ENCODE measurements around the gene CLEC4D. TPM values are rescaled to one million over a fixed set of nuclear protein-coding genes. Genes with fewer than 3 reads are reported as not detected.

The CLEC4D gene
- polyA plus RNA-seq, 2 of the 4 experiments (the other 2 are of a cell fraction), result not detected

DNA sequence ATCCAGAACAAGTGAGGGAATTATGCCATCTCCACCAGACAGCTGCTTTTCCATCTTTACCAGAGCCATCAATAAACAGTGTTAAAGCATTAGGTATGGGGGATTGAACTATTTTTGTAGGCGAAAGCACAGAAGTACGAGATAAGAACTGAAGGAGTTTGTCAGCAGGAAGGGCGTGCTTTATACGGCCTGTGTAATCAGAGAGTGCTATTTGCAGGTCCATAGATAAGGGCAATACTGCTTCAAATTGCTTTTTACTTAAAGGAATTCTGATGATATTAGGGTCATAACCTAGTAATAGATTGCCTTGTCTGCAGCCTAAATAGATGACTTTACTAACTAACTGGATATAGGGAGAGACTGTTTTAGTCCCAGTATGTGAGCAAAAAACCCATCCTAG, 47.7 kb downstream of the CLEC4D start:
- Histone ChIP-seq H3K4me3 (no peak overlapping the region), H3K27ac (no peak overlapping the region), H3K4me2 (no peak overlapping the region), H3K4me1 (no peaks in the 10 kb centered on the region), H3K9me3 (peaks cover 2% of the 10 kb centered on the region; the same call in 1 of the 3 replicates)
- ChIA-PET POLR2A (no interaction called here), CTCF (interaction anchor here (1.1 kb wide), 1 partner anchor 17 kb away, joined by 4 read pairs; no protein-coding TSS in a partner anchor)
- TF ChIP-seq MYC (IDR thresholded peaks at IDR 0.05; ENCODE audit: borderline replicate concordance, low read length) (no peak), BHLHE40 (IDR thresholded peaks at IDR 0.05; ENCODE audit: low read depth, low read length) (no peak), KDM1A (IDR thresholded peaks at IDR 0.05; ENCODE audit: low read depth) (no peak), JUN (IDR thresholded peaks at IDR 0.05) (no peak), MAZ (IDR thresholded peaks at IDR 0.05; ENCODE audit: borderline replicate concordance, low read depth, low read length) (no peak), FOXS1 (CRISPR knock-in tag; IDR thresholded peaks at IDR 0.05) (no peak), KDM5A (IDR thresholded peaks at IDR 0.05) (no peak), POLR2AphosphoS2 (conservative IDR thresholded peaks at IDR 0.05; ENCODE audit: low read length) (no peak), HDAC2 (IDR thresholded peaks at IDR 0.05) (no peak), RCOR1 (IDR thresholded peaks at IDR 0.05; ENCODE audit: low read depth, low read length) (no peak), ZSCAN20 (CRISPR knock-in tag; IDR thresholded peaks at IDR 0.05) (no peak), RNF2 (IDR thresholded peaks at IDR 0.05; ENCODE audit: borderline replicate concordance, low read depth) (no peak), EP300 (IDR thresholded peaks at IDR 0.05) (no peak), TFCP2L1 (CRISPR knock-in tag; IDR thresholded peaks at IDR 0.05) (no peak), HEYL (CRISPR knock-in tag; IDR thresholded peaks at IDR 0.05) (no peak)
- TF ChIP-seq, protein P1, sequence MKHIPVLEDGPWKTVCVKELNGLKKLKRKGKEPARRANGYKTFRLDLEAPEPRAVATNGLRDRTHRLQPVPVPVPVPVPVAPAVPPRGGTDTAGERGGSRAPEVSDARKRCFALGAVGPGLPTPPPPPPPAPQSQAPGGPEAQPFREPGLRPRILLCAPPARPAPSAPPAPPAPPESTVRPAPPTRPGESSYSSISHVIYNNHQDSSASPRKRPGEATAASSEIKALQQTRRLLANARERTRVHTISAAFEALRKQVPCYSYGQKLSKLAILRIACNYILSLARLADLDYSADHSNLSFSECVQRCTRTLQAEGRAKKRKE (CRISPR knock-in tag; IDR thresholded peaks at IDR 0.05; ENCODE audit: low read depth), result no peak
- TF ChIP-seq, protein P2, sequence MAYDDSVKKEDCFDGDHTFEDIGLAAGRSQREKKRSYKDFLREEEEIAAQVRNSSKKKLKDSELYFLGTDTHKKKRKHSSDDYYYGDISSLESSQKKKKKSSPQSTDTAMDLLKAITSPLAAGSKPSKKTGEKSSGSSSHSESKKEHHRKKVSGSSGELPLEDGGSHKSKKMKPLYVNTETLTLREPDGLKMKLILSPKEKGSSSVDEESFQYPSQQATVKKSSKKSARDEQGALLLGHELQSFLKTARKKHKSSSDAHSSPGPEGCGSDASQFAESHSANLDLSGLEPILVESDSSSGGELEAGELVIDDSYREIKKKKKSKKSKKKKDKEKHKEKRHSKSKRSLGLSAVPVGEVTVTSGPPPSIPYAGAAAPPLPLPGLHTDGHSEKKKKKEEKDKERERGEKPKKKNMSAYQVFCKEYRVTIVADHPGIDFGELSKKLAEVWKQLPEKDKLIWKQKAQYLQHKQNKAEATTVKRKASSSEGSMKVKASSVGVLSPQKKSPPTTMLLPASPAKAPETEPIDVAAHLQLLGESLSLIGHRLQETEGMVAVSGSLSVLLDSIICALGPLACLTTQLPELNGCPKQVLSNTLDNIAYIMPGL (CRISPR knock-in tag; IDR thresholded peaks at IDR 0.05; ENCODE audit: borderline replicate concordance), result no peak
- TF ChIP-seq, protein P3, sequence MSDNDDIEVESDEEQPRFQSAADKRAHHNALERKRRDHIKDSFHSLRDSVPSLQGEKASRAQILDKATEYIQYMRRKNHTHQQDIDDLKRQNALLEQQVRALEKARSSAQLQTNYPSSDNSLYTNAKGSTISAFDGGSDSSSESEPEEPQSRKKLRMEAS (IDR thresholded peaks at IDR 0.05), result no peak
- TF ChIP-seq, protein P4, sequence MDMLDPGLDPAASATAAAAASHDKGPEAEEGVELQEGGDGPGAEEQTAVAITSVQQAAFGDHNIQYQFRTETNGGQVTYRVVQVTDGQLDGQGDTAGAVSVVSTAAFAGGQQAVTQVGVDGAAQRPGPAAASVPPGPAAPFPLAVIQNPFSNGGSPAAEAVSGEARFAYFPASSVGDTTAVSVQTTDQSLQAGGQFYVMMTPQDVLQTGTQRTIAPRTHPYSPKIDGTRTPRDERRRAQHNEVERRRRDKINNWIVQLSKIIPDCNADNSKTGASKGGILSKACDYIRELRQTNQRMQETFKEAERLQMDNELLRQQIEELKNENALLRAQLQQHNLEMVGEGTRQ (IDR thresholded peaks at IDR 0.05), result no peak
- FAIRE-seq (no peak), DNase-seq (ENCODE audit: low read depth in 1 of 2, low spot score in 1 of 2) (no peak), ATAC-seq (no peak)
- 55% methylated on average over 4 of the region's 4 CpGs for WGBS (ENCODE audit: missing lambda C conversion rate)

DNA sequence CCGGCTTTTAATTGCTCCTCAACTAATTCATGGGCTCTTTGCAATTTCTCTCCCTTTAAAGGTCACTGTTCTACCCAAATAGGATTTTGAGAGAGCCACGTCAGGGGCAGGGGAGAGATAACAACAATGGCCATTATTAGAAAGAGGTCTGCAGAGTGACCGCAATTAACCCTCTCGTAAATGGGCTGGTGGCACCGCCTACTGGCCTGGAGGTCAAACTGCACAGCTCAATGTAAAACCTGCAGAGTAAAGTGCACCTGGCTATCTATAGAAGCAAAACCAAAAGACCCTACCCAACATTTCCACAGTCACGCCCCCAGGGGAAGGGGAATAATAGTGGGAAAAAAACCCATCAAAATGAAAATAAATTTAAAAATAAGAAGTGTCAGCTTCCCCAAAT, 49.0 kb downstream of the CLEC4D start:
- ATAC-seq (no peak; a peak in 1 of 6 replicates), FAIRE-seq (no peak), DNase-seq (ENCODE audit: low read depth in 1 of 2, low spot score in 1 of 2) (peak in 1 of 2 experiments; percentile 44)
- H3K4me2 ChIP-seq, result no peak overlapping the region
- no peak overlapping the region for H3K4me3 ChIP-seq
- WGBS (ENCODE audit: missing lambda C conversion rate), result 53% methylated on average over 6 of the region's 6 CpGs
- POLR2A ChIA-PET, result no interaction called here
- no peak overlapping the region for H3K27ac ChIP-seq
- H3K9me3 ChIP-seq, result peaks cover 2% of the 10 kb centered on the region; the same call in 1 of the 3 replicates
- H3K4me1 ChIP-seq, result no peaks in the 10 kb centered on the region
- CTCF ChIA-PET, result interaction anchor here (1.0 to 1.4 kb wide), 2 partner anchors 12 to 18 kb away, joined by 3 to 8 read pairs; no protein-coding TSS in a partner anchor
- TF ChIP-seq, protein P5, sequence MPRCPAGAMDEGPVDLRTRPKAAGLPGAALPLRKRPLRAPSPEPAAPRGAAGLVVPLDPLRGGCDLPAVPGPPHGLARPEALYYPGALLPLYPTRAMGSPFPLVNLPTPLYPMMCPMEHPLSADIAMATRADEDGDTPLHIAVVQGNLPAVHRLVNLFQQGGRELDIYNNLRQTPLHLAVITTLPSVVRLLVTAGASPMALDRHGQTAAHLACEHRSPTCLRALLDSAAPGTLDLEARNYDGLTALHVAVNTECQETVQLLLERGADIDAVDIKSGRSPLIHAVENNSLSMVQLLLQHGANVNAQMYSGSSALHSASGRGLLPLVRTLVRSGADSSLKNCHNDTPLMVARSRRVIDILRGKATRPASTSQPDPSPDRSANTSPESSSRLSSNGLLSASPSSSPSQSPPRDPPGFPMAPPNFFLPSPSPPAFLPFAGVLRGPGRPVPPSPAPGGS (IDR thresholded peaks at IDR 0.05), result no peak
- TF ChIP-seq ZSCAN20 (CRISPR knock-in tag; IDR thresholded peaks at IDR 0.05) (no peak), FOXS1 (CRISPR knock-in tag; IDR thresholded peaks at IDR 0.05) (no peak), POLR2AphosphoS2 (conservative IDR thresholded peaks at IDR 0.05; ENCODE audit: low read length) (no peak), RNF2 (IDR thresholded peaks at IDR 0.05; ENCODE audit: borderline replicate concordance, low read depth) (no peak), HOXB13 (CRISPR knock-in tag; IDR thresholded peaks at IDR 0.05; ENCODE audit: low read depth) (no peak), HOXA7 (CRISPR knock-in tag; IDR thresholded peaks at IDR 0.05) (no peak), KDM1A (IDR thresholded peaks at IDR 0.05; ENCODE audit: low read depth) (no peak), NFE2L2 (conservative IDR thresholded peaks at IDR 0.05; ENCODE audit: low read length) (no peak), JUN (IDR thresholded peaks at IDR 0.05) (no peak), TP53 (CRISPR knock-in tag; IDR thresholded peaks at IDR 0.05) (no peak)
- TF ChIP-seq, protein P6, sequence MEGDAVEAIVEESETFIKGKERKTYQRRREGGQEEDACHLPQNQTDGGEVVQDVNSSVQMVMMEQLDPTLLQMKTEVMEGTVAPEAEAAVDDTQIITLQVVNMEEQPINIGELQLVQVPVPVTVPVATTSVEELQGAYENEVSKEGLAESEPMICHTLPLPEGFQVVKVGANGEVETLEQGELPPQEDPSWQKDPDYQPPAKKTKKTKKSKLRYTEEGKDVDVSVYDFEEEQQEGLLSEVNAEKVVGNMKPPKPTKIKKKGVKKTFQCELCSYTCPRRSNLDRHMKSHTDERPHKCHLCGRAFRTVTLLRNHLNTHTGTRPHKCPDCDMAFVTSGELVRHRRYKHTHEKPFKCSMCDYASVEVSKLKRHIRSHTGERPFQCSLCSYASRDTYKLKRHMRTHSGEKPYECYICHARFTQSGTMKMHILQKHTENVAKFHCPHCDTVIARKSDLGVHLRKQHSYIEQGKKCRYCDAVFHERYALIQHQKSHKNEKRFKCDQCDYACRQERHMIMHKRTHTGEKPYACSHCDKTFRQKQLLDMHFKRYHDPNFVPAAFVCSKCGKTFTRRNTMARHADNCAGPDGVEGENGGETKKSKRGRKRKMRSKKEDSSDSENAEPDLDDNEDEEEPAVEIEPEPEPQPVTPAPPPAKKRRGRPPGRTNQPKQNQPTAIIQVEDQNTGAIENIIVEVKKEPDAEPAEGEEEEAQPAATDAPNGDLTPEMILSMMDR (IDR thresholded peaks at IDR 0.05), result no peak
- TF ChIP-seq, protein P7, sequence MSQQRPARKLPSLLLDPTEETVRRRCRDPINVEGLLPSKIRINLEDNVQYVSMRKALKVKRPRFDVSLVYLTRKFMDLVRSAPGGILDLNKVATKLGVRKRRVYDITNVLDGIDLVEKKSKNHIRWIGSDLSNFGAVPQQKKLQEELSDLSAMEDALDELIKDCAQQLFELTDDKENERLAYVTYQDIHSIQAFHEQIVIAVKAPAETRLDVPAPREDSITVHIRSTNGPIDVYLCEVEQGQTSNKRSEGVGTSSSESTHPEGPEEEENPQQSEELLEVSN (IDR thresholded peaks at IDR 0.05; ENCODE audit: borderline replicate concordance, low read depth), result no peak
- TF ChIP-seq, protein P2 (CRISPR knock-in tag; IDR thresholded peaks at IDR 0.05; ENCODE audit: borderline replicate concordance), result no peak
- TF ChIP-seq, protein P4 (IDR thresholded peaks at IDR 0.05), result no peak
